ENCODE data around the gene NR4A1. TPM values are rescaled to one million over a fixed set of nuclear protein-coding genes. Genes with fewer than 3 reads are reported as not detected.

Gene NR4A1
- total and polyA plus RNA-seq, 2 of the 13 experiments (the other 11 are each of a cell fraction or from before 2014, with no cell fraction given): 5.7 to 15.2 TPM

DNA sequence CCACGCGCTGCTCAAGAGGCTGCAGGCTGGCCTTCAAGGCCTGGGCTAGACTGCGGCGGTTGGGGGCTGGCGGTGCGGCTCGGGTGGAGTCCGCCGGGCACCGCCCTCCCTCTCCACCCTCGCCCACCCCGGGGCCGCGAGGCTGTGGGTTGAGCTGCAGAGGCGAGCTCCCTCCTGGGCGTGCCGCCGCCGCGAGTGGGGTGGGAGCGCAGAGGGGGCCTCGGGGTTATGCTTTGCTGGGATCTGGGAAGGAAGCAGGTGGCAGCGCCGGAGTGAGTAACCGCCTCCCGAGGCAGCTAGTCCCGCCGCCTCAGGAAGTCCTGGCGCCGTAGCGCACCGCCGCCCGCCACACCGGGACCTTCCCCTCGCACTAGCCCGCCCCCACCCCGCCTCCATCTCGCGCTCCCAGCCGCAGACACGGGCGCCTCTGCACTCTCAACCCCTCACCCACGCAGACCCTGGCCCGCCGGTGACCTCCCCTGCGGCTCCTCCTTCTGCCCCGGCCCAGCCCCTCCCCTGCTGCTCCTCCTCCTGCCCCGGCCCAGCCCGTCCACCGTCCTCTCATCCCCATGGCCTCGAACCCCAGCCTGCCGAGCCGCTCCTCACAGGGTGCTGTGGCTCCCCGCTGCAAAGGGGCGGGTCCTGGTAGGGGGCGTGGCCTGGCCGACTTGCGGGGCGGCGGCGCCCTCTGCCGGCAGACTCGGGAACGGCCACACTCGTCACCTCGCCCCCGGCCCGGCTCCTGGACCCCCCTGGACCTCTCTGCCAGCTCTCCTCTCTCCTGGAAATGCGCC, 27.9 kb upstream of the NR4A1 start (continued):
- TF ChIP-seq, protein P1, sequence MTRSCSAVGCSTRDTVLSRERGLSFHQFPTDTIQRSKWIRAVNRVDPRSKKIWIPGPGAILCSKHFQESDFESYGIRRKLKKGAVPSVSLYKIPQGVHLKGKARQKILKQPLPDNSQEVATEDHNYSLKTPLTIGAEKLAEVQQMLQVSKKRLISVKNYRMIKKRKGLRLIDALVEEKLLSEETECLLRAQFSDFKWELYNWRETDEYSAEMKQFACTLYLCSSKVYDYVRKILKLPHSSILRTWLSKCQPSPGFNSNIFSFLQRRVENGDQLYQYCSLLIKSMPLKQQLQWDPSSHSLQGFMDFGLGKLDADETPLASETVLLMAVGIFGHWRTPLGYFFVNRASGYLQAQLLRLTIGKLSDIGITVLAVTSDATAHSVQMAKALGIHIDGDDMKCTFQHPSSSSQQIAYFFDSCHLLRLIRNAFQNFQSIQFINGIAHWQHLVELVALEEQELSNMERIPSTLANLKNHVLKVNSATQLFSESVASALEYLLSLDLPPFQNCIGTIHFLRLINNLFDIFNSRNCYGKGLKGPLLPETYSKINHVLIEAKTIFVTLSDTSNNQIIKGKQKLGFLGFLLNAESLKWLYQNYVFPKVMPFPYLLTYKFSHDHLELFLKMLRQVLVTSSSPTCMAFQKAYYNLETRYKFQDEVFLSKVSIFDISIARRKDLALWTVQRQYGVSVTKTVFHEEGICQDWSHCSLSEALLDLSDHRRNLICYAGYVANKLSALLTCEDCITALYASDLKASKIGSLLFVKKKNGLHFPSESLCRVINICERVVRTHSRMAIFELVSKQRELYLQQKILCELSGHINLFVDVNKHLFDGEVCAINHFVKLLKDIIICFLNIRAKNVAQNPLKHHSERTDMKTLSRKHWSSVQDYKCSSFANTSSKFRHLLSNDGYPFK (CRISPR knock-in tag; IDR thresholded peaks at IDR 0.05; ENCODE audit: borderline replicate concordance): 0 out of 2 replicates have a peak, but pooled peaks have one; percentile 15
- TF ChIP-seq SAP130 (CRISPR knock-in tag; IDR thresholded peaks at IDR 0.05; ENCODE audit: low read depth) (peak; percentile 51), MED1 (CRISPR knock-in tag; IDR thresholded peaks at IDR 0.05) (peak; percentile 46; the same call in 1 of the 2 replicates), ZSCAN31 (CRISPR knock-in tag; IDR thresholded peaks at IDR 0.05; ENCODE audit: low read depth) (peak; percentile 73; the same call in 1 of the 2 replicates), PRMT3 (CRISPR knock-in tag; IDR thresholded peaks at IDR 0.05; ENCODE audit: borderline replicate concordance, low read depth) (no peak), SPEN (CRISPR knock-in tag; IDR thresholded peaks at IDR 0.05; ENCODE audit: low read depth) (peak; percentile 46; the same call in 1 of the 2 replicates), RCOR2 (CRISPR knock-in tag; IDR thresholded peaks at IDR 0.05) (no peak), RXRA (CRISPR knock-in tag; IDR thresholded peaks at IDR 0.05) (peak; percentile 42; the same call in 1 of the 2 replicates), ARNT (IDR thresholded peaks at IDR 0.05) (no peak), FOXK1 (CRISPR knock-in tag; IDR thresholded peaks at IDR 0.05; ENCODE audit: borderline replicate concordance, low read depth) (0 out of 2 replicates have a peak, but pooled peaks have one; percentile 22), KLF15 (CRISPR knock-in tag; IDR thresholded peaks at IDR 0.05; ENCODE audit: borderline replicate concordance) (0 out of 2 replicates have a peak, but pooled peaks have one; percentile 56), MIER3 (CRISPR knock-in tag; IDR thresholded peaks at IDR 0.05; ENCODE audit: borderline replicate concordance) (peak; percentile 17; the same call in 1 of the 2 replicates), RFXAP (CRISPR knock-in tag; IDR thresholded peaks at IDR 0.05; ENCODE audit: borderline replicate concordance) (no peak), GZF1 (CRISPR knock-in tag; IDR thresholded peaks at IDR 0.05) (no peak), ZFYVE20 (CRISPR knock-in tag; IDR thresholded peaks at IDR 0.05; ENCODE audit: borderline replicate concordance, low read depth) (no peak), ZSCAN22 (CRISPR knock-in tag; IDR thresholded peaks at IDR 0.05) (no peak)
- TF ChIP-seq, protein P2, sequence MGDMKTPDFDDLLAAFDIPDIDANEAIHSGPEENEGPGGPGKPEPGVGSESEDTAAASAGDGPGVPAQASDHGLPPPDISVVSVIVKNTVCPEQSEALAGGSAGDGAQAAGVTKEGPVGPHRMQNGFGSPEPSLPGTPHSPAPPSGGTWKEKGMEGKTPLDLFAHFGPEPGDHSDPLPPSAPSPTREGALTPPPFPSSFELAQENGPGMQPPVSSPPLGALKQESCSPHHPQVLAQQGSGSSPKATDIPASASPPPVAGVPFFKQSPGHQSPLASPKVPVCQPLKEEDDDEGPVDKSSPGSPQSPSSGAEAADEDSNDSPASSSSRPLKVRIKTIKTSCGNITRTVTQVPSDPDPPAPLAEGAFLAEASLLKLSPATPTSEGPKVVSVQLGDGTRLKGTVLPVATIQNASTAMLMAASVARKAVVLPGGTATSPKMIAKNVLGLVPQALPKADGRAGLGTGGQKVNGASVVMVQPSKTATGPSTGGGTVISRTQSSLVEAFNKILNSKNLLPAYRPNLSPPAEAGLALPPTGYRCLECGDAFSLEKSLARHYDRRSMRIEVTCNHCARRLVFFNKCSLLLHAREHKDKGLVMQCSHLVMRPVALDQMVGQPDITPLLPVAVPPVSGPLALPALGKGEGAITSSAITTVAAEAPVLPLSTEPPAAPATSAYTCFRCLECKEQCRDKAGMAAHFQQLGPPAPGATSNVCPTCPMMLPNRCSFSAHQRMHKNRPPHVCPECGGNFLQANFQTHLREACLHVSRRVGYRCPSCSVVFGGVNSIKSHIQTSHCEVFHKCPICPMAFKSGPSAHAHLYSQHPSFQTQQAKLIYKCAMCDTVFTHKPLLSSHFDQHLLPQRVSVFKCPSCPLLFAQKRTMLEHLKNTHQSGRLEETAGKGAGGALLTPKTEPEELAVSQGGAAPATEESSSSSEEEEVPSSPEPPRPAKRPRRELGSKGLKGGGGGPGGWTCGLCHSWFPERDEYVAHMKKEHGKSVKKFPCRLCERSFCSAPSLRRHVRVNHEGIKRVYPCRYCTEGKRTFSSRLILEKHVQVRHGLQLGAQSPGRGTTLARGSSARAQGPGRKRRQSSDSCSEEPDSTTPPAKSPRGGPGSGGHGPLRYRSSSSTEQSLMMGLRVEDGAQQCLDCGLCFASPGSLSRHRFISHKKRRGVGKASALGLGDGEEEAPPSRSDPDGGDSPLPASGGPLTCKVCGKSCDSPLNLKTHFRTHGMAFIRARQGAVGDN (CRISPR knock-in tag; IDR thresholded peaks at IDR 0.05): peak; percentile 79
- TF ChIP-seq, protein P3, sequence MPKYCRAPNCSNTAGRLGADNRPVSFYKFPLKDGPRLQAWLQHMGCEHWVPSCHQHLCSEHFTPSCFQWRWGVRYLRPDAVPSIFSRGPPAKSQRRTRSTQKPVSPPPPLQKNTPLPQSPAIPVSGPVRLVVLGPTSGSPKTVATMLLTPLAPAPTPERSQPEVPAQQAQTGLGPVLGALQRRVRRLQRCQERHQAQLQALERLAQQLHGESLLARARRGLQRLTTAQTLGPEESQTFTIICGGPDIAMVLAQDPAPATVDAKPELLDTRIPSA (CRISPR knock-in tag; IDR thresholded peaks at IDR 0.05; ENCODE audit: borderline replicate concordance): 0 out of 2 replicates have a peak, but pooled peaks have one; percentile 47
- TF ChIP-seq, protein P4, sequence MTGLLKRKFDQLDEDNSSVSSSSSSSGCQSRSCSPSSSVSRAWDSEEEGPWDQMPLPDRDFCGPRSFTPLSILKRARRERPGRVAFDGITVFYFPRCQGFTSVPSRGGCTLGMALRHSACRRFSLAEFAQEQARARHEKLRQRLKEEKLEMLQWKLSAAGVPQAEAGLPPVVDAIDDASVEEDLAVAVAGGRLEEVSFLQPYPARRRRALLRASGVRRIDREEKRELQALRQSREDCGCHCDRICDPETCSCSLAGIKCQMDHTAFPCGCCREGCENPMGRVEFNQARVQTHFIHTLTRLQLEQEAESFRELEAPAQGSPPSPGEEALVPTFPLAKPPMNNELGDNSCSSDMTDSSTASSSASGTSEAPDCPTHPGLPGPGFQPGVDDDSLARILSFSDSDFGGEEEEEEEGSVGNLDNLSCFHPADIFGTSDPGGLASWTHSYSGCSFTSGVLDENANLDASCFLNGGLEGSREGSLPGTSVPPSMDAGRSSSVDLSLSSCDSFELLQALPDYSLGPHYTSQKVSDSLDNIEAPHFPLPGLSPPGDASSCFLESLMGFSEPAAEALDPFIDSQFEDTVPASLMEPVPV (CRISPR knock-in tag; IDR thresholded peaks at IDR 0.05): peak; percentile 88

All from HepG2 (cell line).